Activated naive CD8-positive, alpha-beta T cell treated with anti-CD3 and anti-CD28 coated beads for 36 hours (primary cell): Measurements from ENCODE around the gene MAST2. TPM values are rescaled to one million over a fixed set of nuclear protein-coding genes. Genes with fewer than 3 reads are reported as not detected.

Source experiments
- DNase-seq: peaks from one replicate; pipeline ENCODE4 v3.0.0; 2021
- H3K27ac Mint-ChIP-seq: one replicate; pipeline ENCODE4 v1.8.0; 2022; ENCODE audit warnings: mild to moderate bottlenecking, moderate library complexity, mixed read lengths
- H3K27me3 Mint-ChIP-seq: one replicate; pipeline ENCODE4 v1.8.0; 2022; ENCODE audit warnings: mild to moderate bottlenecking, mixed read lengths
- H3K36me3 Mint-ChIP-seq: one replicate; pipeline ENCODE4 v1.8.0; 2021; ENCODE audit warnings: mild to moderate bottlenecking, mixed read lengths
- H3K4me1 Mint-ChIP-seq: one replicate; pipeline ENCODE4 v1.8.0; 2021; ENCODE audit warnings: mixed read lengths
- H3K4me3 Mint-ChIP-seq: one replicate; pipeline ENCODE4 v1.8.0; 2022; ENCODE audit warnings: mild to moderate bottlenecking, moderate library complexity, mixed read lengths
- H3K9me3 Mint-ChIP-seq: one replicate; pipeline ENCODE4 v1.8.0; 2022; ENCODE audit warnings: mixed read lengths
- total RNA-seq, 2 experiments: library from RNA; stranded (reverse); gene quantifications; one replicate each; pipeline ENCODE4 v1.2.3, GENCODE V29; 2021

Gene MAST2
- total RNA-seq, 2 experiments from 2014 or later: 19.0 to 22.5 TPM

- Mint-ChIP-seq H3K4me3 (no peak overlapping the region), H3K36me3 (peaks cover 3% of the 10 kb centered on the region), H3K4me1 (no peaks in the 10 kb centered on the region), H3K27me3 (no peaks in the 10 kb centered on the region), H3K9me3 (peaks cover 2% of the 10 kb centered on the region), H3K27ac (no peak overlapping the region)
- no peak for DNase-seq
These were observed 175.8 kb downstream of the MAST2 start for GRCh38 chr1:45979074-45979777.

GRCh38 chr1:45979778-45980176 lies 176.4 kb downstream of the MAST2 start:
- Mint-ChIP-seq H3K27me3 (no peaks in the 10 kb centered on the region), H3K27ac (no peak overlapping the region)

GRCh38 chr1:45982359-45982758 lies 178.9 kb downstream of the MAST2 start:
- no peak overlapping the region for H3K27ac Mint-ChIP-seq
- no peaks in the 10 kb centered on the region for H3K4me1 Mint-ChIP-seq
- peaks cover 3% of the 10 kb centered on the region for H3K36me3 Mint-ChIP-seq
- peaks cover 2% of the 10 kb centered on the region for H3K9me3 Mint-ChIP-seq
- H3K27me3 Mint-ChIP-seq: no peaks in the 10 kb centered on the region
- DNase-seq: no peak
- H3K4me3 Mint-ChIP-seq: no peak overlapping the region

More at GRCh38 chr1:45979778-45980176, 176.4 kb downstream of the MAST2 start:
- no peaks in the 10 kb centered on the region for H3K4me1 Mint-ChIP-seq
- DNase-seq: no peak
- peaks cover 3% of the 10 kb centered on the region for H3K36me3 Mint-ChIP-seq
- H3K4me3 Mint-ChIP-seq: no peak overlapping the region
- peaks cover 2% of the 10 kb centered on the region for H3K9me3 Mint-ChIP-seq

DNA sequence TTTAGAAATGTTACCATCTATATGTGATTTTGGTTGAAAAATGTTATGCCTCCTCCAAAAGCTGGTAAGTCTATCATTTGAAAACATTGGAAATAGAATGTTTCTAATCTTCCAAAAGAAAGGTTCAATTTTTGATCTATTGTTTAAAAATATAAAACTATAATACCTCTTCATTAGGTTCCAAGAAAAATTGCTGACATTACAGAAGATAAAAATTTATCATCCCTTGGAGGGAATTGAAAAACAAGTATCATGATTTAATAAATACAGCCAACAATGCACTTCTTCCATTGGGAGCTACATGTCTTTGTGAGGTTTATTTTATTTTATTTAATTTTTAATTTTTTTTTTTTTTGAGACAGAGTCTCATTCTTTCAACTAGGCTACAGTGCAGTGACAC lies 180.6 kb downstream of the MAST2 start:
- H3K9me3 Mint-ChIP-seq: peaks cover 2% of the 10 kb centered on the region
- no peaks in the 10 kb centered on the region for H3K4me1 Mint-ChIP-seq
- no peak for DNase-seq
- H3K4me3 Mint-ChIP-seq: no peak overlapping the region
- H3K27me3 Mint-ChIP-seq: no peaks in the 10 kb centered on the region
- H3K27ac Mint-ChIP-seq: no peak overlapping the region
- H3K36me3 Mint-ChIP-seq: peaks cover 3% of the 10 kb centered on the region

GRCh38 chr1:45987204-45987603 lies 183.8 kb downstream of the MAST2 start:
- Mint-ChIP-seq H3K36me3 (peaks cover 2% of the 10 kb centered on the region), H3K9me3 (no peaks in the 10 kb centered on the region), H3K27ac (no peak overlapping the region), H3K4me3 (no peak overlapping the region), H3K27me3 (no peaks in the 10 kb centered on the region), H3K4me1 (no peaks in the 10 kb centered on the region)
- DNase-seq: no peak

DNA sequence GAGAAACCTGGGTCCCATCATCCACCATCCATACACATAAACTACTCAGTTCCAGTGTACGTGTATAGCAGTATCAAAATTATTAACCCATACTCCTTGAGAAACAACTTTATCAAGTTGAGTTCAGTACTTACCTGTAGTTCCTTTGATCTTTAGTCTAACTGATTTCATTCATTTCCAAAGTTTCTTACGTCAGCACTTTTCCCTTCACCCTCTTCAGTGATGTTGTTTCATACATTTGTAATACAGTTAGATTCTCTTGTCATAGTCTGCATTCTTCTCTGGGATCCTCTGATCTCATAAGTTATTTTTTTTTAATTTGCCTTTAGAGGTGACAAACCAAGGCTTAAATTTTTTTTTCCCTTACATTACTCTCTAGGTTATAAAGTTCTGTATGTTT lies 185.8 kb downstream of the MAST2 start:
- H3K36me3 Mint-ChIP-seq: peaks cover 2% of the 10 kb centered on the region
- no peaks in the 10 kb centered on the region for H3K4me1 Mint-ChIP-seq
- no peaks in the 10 kb centered on the region for H3K9me3 Mint-ChIP-seq
- no peak for DNase-seq
- no peak overlapping the region for H3K27ac Mint-ChIP-seq
- no peak overlapping the region for H3K4me3 Mint-ChIP-seq
- no peaks in the 10 kb centered on the region for H3K27me3 Mint-ChIP-seq

DNA sequence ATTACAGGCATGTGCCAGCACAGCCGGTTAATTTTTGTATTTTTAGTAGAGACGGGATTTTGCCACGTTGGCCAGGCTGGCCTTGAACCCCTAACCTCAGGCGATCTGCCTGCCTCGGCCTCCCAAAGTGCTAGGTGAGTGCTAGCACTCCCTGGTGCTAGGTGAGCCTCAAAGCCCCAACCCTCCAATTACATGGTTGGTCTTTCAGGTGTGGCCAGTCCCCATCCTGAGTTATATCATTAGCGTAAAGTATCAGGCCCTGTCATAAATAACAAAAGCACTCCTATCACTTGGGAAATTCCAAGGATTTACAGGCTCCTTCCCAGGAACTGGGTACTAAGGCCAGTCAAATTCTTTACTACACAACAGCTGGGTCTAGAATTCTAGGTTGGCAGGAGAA lies 191.0 kb downstream of the MAST2 start:
- Mint-ChIP-seq H3K4me1 (no peaks in the 10 kb centered on the region), H3K4me3 (no peak overlapping the region), H3K27me3 (no peaks in the 10 kb centered on the region), H3K27ac (no peak overlapping the region), H3K36me3 (peaks cover 3% of the 10 kb centered on the region), H3K9me3 (no peaks in the 10 kb centered on the region)
- DNase-seq: no peak

- no peaks in the 10 kb centered on the region for H3K4me1 Mint-ChIP-seq
- H3K36me3 Mint-ChIP-seq: peaks cover 4% of the 10 kb centered on the region
- DNase-seq: no peak
- H3K9me3 Mint-ChIP-seq: no peaks in the 10 kb centered on the region
- no peaks in the 10 kb centered on the region for H3K27me3 Mint-ChIP-seq
- no peak overlapping the region for H3K27ac Mint-ChIP-seq
- H3K4me3 Mint-ChIP-seq: no peak overlapping the region
These were observed 191.9 kb downstream of the MAST2 start for GRCh38 chr1:45995298-45995697.

DNA sequence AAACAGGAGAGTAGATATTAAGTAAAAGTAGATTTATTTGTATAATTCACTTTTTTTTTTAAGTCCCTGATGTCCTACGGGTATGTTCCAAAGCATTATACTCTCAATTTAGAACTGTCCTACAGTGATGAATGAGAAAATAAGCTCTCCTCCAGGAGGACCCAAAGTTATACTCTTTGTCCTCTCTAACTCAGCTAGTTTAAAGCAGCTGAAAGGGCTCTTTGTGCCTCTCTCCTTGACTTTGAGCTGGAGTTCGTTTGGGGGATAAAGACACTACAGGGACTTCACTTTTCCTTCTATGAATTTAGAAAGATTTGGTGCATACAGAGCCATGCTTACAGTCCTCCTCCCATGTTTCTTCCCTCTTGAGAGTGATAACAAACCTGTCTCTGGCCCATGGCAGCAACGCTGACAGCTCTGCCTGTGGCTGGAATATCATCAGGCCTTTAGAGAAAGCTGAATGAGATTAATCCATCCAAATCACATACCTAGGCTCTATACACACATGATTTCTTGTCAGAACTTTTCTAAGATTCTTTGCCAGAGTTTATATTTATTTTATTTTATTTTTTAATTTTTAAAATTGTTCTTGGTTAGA lies 194.7 kb downstream of the MAST2 start:
- no peaks in the 10 kb centered on the region for H3K9me3 Mint-ChIP-seq
- no peaks in the 10 kb centered on the region for H3K4me1 Mint-ChIP-seq
- no peak overlapping the region for H3K4me3 Mint-ChIP-seq
- H3K36me3 Mint-ChIP-seq: peaks cover 4% of the 10 kb centered on the region
- H3K27ac Mint-ChIP-seq: no peak overlapping the region
- no peaks in the 10 kb centered on the region for H3K27me3 Mint-ChIP-seq
- DNase-seq: no peak

GRCh38 chr1:45999507-45999906 lies 196.1 kb downstream of the MAST2 start:
- Mint-ChIP-seq H3K4me3 (no peak overlapping the region), H3K9me3 (no peaks in the 10 kb centered on the region), H3K36me3 (peaks cover 6% of the 10 kb centered on the region), H3K4me1 (no peaks in the 10 kb centered on the region), H3K27ac (no peak overlapping the region), H3K27me3 (no peaks in the 10 kb centered on the region)
- DNase-seq: no peak

DNA sequence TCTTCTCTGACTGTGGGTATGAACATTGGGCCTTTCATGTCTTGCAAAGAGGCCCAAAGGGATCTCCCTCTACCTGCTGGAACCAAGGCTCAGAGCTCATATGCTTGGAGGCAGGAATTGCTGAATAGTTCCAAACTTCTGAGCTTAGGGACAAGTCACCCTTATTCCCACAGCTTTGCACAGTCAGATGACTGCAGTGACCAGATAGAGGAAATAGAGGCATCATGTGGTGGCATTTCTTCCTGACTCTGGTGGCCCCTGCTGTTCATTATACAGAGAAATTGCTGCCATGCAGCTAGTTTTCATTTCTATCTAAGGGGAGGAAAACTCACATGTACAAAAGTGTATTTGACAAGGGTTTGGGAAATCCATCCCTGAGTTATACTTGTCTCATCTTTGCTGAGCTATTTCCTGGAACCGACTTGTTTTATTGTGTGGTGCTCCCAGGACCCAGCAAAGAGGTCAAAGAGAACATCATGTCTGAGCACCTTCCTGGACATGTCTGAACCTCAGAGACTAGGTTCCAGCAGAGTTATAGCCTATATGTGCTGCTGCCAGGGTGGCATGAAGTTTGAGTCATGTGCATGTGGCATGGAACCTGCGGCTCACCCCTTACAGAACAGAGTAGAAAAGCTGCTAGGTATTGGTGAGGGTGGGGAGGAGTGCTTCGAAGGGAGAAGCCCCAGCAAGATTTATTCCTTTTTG lies 197.8 kb downstream of the MAST2 start:
- Mint-ChIP-seq H3K27ac (no peak overlapping the region), H3K4me1 (no peaks in the 10 kb centered on the region), H3K36me3 (peaks cover 5% of the 10 kb centered on the region), H3K9me3 (no peaks in the 10 kb centered on the region), H3K27me3 (no peaks in the 10 kb centered on the region), H3K4me3 (no peak overlapping the region)
- no peak for DNase-seq

DNA sequence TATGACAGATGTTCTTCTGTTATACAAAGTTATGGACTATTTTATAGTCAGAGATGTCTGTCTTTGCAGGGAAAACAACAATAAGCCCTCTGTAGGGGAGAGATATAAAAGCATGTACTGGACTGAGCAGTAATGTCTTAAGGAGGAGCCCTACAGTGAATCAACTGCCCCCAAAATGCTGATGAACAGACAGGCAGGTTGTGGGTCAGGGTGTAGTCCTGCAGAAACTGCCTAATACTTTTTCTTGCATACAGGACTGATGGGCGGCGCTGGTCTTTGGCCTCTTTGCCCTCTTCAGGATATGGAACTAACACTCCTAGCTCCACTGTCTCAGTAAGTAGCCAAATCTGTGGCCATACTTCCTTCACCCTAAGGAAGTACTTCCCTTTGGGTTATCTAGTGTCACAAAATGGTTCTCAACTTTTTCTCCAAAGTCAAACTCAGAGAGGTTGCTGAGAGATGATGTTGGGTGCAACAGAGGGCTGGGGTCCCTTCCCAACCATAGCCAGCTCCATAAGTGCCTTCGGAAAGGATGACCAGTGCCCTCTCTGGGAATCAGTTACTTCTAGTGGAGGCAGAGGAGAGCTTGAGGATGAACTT lies 199.2 kb downstream of the MAST2 start:
- Mint-ChIP-seq H3K36me3 (peaks cover 12% of the 10 kb centered on the region), H3K27me3 (no peaks in the 10 kb centered on the region), H3K4me3 (no peak overlapping the region), H3K27ac (no peak overlapping the region), H3K4me1 (no peaks in the 10 kb centered on the region), H3K9me3 (no peaks in the 10 kb centered on the region)
- DNase-seq: no peak

DNA sequence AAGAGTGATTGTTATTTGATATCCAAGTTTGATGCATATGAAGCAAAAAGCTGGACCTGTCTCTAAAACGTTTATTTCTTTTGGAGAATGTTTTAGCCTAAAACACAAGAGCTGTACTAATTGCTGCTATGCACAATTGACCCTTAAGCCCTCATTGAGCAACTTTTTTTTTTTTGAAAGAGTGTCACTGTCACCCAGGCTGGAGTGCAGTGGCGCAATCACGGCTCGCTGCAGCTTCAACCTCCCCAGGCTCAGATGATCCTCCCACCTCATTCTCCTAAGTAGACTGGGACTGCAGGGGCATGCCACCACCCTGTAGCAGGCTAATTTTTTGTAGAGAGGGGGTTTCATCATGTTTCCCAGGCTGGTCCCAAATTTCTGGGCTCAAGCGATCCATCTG lies 199.9 kb downstream of the MAST2 start:
- Mint-ChIP-seq H3K27ac (no peak overlapping the region), H3K9me3 (no peaks in the 10 kb centered on the region), H3K27me3 (no peaks in the 10 kb centered on the region), H3K4me3 (no peak overlapping the region), H3K36me3 (peaks cover 12% of the 10 kb centered on the region), H3K4me1 (no peaks in the 10 kb centered on the region)
- no peak for DNase-seq

GRCh38 chr1:46004492-46004891 lies 201.1 kb downstream of the MAST2 start:
- Mint-ChIP-seq H3K9me3 (no peaks in the 10 kb centered on the region), H3K36me3 (peaks cover 12% of the 10 kb centered on the region), H3K4me3 (no peak overlapping the region), H3K27me3 (no peaks in the 10 kb centered on the region), H3K4me1 (no peaks in the 10 kb centered on the region), H3K27ac (no peak overlapping the region)
- DNase-seq: no peak

DNA sequence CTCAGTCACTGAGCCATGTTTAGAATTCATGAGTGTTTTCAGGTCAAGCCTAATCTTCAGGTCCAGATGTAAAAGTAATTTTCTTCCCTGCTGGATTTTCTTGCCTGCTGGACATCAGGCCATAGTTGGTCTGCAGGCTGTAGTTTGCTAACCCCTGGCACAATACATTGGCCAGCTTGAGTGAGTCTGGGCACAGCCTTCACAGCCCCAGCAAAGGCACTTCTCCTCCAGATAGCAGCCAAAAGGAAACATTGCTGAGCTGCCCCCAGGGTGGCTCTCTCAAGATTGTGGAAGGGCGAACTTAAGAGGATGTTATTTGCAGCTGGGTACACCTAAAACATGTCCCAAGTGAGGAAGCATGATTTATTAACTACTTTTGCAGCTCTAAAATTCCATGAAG lies 202.2 kb downstream of the MAST2 start:
- Mint-ChIP-seq H3K27me3 (no peaks in the 10 kb centered on the region), H3K4me3 (no peak overlapping the region), H3K9me3 (no peaks in the 10 kb centered on the region), H3K27ac (no peak overlapping the region), H3K36me3 (peaks cover 12% of the 10 kb centered on the region), H3K4me1 (no peaks in the 10 kb centered on the region)
- no peak for DNase-seq
